OCI-LY3 (cell line): ENCODE results near the gene APOB.

Experiments used
- CTCF ChIP-seq: fragments of 200-600, 300-600 bp; sonication (generic); IDR thresholded peaks from 2 replicates; pipeline ENCODE4 v1.5.1; 2014; ENCODE audit warnings: antibody characterized with exemption, low read length, low read depth
- EZH2phosphoT487 ChIP-seq: fragments of 200-600 bp; shearing (Covaris generic); IDR thresholded peaks from 2 replicates; pipeline ENCODE4 v1.6.1; 2018; ENCODE audit warnings: antibody characterized with exemption, mixed run types, low read depth

- TF ChIP-seq CTCF = no peak
- no peak for TF ChIP-seq EZH2phosphoT487
These were observed 34.4 kb upstream of the APOB start for GRCh38 chr2:21078296-21078695.
